AG04449 (cell line): ENCODE results near the gene NCAM1.

Experiments used
- CTCF ChIA-PET: fragments of 350-600 bp; formaldehyde crosslinking; extraction: SDS; loops from one replicate; lab custom pipeline; 2021; ENCODE audit warnings: antibody characterized with exemption; lab: Yijun Ruan, JAX
- POLR2A ChIA-PET: fragments of 400-600, 350-600 bp; formaldehyde crosslinking; extraction: SDS; loops from one replicate; lab custom pipeline; 2020; ENCODE audit warnings: antibody characterized with exemption, inconsistent platforms; lab: Yijun Ruan, JAX
- DNase-seq: peaks from one replicate; pipeline ENCODE4 v3.0.0-alpha.2; 2010; ENCODE audit warnings: low read depth, low spot score
- H3K4me3 ChIP-seq: 2 replicates; pipeline ENCODE4 v1.5.1; 2011; ENCODE audit warnings: low read depth, mild to moderate bottlenecking, control low read depth, low read length
- TF ChIP-seq, protein P1 (sequence below): IDR thresholded peaks from one replicate; pipeline ENCODE4 v1.5.1; 2011; ENCODE audit warnings: mild to moderate bottlenecking, moderate library complexity, low read length, control low read depth, inconsistent platforms; ENCODE audit not compliant: insufficient read depth; ENCODE audit errors: missing control alignments

NCAM1 gene

DNA sequence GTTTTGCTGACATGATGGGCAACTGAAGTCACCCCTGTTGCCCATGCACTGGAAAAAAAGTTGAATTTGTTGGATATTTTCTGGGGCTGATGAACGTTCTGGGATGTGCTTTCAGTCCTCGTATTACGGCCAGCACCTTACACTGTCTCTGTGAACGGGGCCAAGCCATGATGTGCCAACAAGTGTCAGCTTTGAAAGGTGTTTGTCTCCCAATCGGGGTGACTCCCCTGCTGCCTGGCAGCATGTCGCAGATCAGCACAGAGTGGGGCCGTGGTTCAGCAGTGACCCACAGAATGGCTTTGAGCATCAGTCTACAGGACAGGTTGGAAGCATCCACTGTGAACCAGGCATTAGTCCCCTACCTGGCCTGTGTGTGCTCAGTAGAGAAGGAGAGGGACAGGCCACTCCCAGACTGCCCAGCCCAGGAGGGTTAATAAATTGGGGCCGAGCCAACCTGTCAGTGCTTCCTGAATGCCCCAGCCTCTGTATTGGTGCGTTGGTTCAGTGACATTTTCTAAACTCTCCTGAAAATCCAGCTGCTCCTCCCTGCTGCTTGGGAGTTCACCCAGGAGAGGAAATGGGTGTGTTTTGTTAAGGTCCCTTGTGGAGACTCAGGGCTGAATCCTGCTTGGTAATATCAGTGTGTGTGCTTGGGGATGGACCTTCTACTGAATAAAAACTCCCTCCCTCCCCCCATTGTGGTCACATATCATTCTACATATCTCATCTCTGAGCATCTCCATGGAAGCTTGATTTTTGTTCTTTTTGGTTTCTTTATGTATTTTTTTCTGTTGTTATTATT is 302.4 kb downstream of the NCAM1 start:
- POLR2A ChIA-PET, result no interaction called here
- CTCF ChIA-PET, result no interaction called here
- TF ChIP-seq, protein P1, sequence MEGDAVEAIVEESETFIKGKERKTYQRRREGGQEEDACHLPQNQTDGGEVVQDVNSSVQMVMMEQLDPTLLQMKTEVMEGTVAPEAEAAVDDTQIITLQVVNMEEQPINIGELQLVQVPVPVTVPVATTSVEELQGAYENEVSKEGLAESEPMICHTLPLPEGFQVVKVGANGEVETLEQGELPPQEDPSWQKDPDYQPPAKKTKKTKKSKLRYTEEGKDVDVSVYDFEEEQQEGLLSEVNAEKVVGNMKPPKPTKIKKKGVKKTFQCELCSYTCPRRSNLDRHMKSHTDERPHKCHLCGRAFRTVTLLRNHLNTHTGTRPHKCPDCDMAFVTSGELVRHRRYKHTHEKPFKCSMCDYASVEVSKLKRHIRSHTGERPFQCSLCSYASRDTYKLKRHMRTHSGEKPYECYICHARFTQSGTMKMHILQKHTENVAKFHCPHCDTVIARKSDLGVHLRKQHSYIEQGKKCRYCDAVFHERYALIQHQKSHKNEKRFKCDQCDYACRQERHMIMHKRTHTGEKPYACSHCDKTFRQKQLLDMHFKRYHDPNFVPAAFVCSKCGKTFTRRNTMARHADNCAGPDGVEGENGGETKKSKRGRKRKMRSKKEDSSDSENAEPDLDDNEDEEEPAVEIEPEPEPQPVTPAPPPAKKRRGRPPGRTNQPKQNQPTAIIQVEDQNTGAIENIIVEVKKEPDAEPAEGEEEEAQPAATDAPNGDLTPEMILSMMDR, result no peak
- no peak for DNase-seq
- H3K4me3 ChIP-seq, result no peak overlapping the region

DNA sequence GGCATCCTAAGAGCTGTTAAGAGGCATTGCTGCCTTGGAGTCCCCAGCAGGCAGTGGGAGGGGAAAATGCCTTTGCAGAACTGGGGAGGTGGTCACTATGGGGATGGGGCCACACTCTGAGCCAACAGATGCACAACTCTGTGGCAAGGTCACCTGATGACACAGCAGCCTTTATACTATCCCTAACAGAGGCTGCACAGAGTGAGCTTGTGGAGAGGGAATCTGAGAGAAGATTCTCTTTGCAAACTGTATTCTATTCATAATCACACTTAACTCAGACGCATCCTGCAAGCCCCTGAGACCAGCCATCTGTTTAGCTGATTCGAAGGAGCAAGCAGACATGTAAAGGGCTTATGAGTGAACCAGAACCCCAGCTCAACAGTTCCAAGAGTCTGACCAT is 304.1 kb downstream of the NCAM1 start:
- ChIA-PET CTCF (no interaction called here), POLR2A (no interaction called here)
- TF ChIP-seq, protein P1, result no peak
- no peak overlapping the region for H3K4me3 ChIP-seq
- no peak for DNase-seq

DNA sequence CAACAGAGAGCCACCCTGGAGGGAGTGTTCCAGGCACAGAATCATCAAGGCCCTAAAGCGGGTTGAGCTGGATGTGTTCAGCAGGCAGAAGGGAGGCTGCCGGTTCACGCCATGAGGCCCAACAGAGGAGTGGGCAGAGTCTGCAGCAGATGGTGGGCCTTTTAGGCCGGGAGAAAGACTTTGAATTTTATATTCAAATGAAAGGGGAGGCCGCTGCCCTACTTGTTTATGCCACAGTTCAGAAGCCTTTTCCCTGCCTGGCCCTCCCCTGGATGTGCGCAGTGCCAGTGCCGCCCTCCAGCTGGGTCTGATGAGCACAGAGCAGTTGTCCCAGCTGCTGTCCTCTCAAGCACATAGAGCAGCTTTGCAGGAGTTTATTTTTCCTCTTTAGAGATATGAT is 306.3 kb downstream of the NCAM1 start:
- CTCF ChIA-PET, result no interaction called here
- H3K4me3 ChIP-seq, result no peak overlapping the region
- TF ChIP-seq, protein P1, result no peak
- DNase-seq, result no peak
- POLR2A ChIA-PET, result no interaction called here

DNA sequence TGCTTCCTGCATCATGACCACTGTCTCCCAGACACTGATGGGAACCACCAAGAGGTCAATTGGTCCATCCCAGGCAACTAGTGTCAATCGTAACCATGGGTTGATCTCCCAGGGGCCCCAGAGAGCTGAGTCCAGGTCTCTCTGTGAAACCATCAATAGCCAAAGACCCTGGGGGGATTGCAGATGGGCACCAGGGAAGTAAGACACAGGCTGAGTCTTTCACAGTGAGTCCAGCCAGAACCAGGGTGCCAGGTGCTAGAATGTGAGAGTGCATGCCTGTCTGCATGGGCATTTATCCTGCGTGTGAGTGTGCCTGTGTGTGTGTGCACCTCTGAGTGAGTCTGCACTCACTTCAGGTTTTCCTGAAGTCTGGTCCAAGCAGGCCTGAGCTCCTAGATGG is 307.9 kb downstream of the NCAM1 start:
- CTCF ChIA-PET, result no interaction called here
- TF ChIP-seq, protein P1, result no peak
- H3K4me3 ChIP-seq, result no peak overlapping the region
- no peak for DNase-seq
- POLR2A ChIA-PET, result no interaction called here

DNA sequence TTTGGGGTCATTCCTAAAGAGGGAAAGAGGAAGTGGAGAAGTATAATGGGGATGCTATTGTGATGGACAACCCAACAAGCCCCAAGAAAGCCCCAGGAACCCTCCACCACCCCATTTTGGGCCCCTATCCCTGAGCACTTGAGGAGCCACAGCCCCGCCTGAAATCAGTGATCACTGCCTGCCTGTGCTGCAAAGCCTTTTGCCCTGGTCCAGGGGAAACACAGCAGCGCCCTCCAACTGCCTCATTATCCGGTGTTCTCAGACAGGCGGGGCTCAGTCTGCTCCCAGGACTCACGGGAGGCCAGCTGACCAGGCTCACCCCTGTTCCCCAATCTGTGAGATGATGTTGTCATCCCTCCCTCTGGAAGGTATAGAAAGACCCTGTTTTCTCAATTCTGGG is 308.4 kb downstream of the NCAM1 start:
- ChIA-PET POLR2A (no interaction called here), CTCF (no interaction called here)
- DNase-seq, result no peak
- TF ChIP-seq, protein P1, result no peak
- no peak overlapping the region for H3K4me3 ChIP-seq

DNA sequence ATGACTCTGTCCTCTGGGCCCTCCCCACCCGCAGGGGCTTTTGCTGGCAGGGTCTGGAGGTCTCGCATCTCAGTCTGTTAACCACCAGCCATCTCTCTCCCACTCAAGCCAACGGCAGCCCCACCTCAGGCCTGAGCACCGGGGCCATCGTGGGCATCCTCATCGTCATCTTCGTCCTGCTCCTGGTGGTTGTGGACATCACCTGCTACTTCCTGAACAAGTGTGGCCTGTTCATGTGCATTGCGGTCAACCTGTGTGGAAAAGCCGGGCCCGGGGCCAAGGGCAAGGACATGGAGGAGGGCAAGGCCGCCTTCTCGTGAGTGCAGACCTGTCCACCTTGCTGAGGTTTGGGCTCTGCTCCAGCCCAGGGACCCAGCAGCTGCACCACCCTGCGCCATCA is 308.9 kb downstream of the NCAM1 start:
- POLR2A ChIA-PET, result no interaction called here
- TF ChIP-seq, protein P1, result no peak
- DNase-seq, result no peak
- no peak overlapping the region for H3K4me3 ChIP-seq
- CTCF ChIA-PET, result no interaction called here
